ENCODE measurements around the gene RALGDS. TPM values are rescaled to one million over a fixed set of nuclear protein-coding genes. Genes with fewer than 3 reads are reported as not detected.

The RALGDS gene
- total RNA-seq, 3 donors from 2014 or later: 38.3 to 59.4 (median 44.2) TPM

DNA sequence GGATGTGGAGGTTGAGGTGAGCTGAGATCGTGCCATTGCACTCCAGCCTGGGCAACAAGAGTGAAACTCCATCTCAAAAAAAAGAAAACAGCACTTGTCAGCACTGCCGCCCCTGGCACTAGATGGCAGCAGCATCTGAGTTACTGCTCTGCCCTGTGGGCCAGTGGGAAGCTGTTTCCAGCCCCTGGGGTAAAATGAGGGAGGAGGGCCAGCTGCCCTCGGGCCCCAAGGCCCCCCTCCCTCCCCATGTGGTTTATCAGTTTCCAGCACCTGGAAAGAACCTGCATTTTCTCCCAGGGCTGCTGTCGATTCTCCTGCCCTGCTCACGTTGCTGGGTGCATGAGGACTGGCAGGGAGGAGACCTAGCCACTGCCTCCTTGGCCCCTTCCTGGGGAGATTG, 72.4 kb downstream of the RALGDS start:
- H3K4me1 ChIP-seq (ENCODE audit: low read depth): peaks cover 12% of the 10 kb centered on the region
- ATAC-seq: peak; percentile 39
- H3K36me3 ChIP-seq (ENCODE audit: low read depth): peaks cover 9% of the 10 kb centered on the region
- no peaks in the 10 kb centered on the region for H3K9me3 ChIP-seq
- no peak for TF ChIP-seq CTCF (IDR thresholded peaks at IDR 0.05)
- H3K4me3 ChIP-seq: no peak overlapping the region
- intact Hi-C loops (cut with DNase I, micrococcal nuclease): no loop called here
- DNase-seq: peak in 2 of 3 donors; percentile 36 to 58

Small RNA genes within 50 kb of the gene (microRNA-seq; reads per million reads assigned to microRNA genes)
- gene MIR6877: 2.3 reads per million, percentile 5 among the genes with 10 or more reads in this experiment

Other genes with a start within 250 kb of the RALGDS start
- 1 to 10 TPM in 1 of 3 donors, under 1 TPM in 1, not detected in 1; 0.96 to 2.0 TPM for gene AK8, start 243.0 kb downstream of the RALGDS start, total RNA-seq
- 1 to 10 TPM; 1.6 to 6.9 (median 2.5) TPM for gene SPACA9, start 242.3 kb downstream of the RALGDS start, total RNA-seq
- gene TSC1, start 176.6 kb downstream of the RALGDS start, total RNA-seq: 10 to 100 TPM; 34.6 to 53.4 (median 52.3) TPM
- gene GFI1B, start 142.5 kb downstream of the RALGDS start, total RNA-seq: 1 to 10 TPM; 1.4 to 2.6 (median 1.5) TPM
- gene GTF3C5, start 90.2 kb downstream of the RALGDS start, total RNA-seq: 10 to 100 TPM; 45.8 to 53.6 (median 52.2) TPM
- gene CEL, start 59.3 kb downstream of the RALGDS start, total RNA-seq: 1 to 10 TPM in 2 of 3 donors, under 1 TPM in 1; 0.87 to 1.6 (median 1.4) TPM
- gene GBGT1, start 42.7 kb upstream of the RALGDS start, total RNA-seq: 10 to 100 TPM in 1 of 3 donors, 1 to 10 TPM in 2; 4.3 to 14.0 (median 8.6) TPM
- gene OBP2B, start 88.0 kb upstream of the RALGDS start, total RNA-seq: not detected
- 100 to 1,000 TPM in 2 of 3 donors, 10 to 100 TPM in 1; 25.6 to 114 (median 102) TPM for gene ABO, start 154.0 kb upstream of the RALGDS start, total RNA-seq
- 10 to 100 TPM; 23.7 to 24.7 (median 24.0) TPM for gene SURF6, start 214.9 kb upstream of the RALGDS start, total RNA-seq
- gene MED22, start 226.9 kb upstream of the RALGDS start, total RNA-seq: 10 to 100 TPM; 19.8 to 33.6 (median 21.3) TPM
- 1,000 to 10,000 TPM; 1,420 to 1,482 (median 1,457) TPM for gene RPL7A, start 227.0 kb upstream of the RALGDS start, total RNA-seq
- 10 to 100 TPM; 45.4 to 63.0 (median 52.2) TPM for gene SURF1, start 235.2 kb upstream of the RALGDS start, total RNA-seq
- gene SURF2, start 235.3 kb upstream of the RALGDS start, total RNA-seq: 10 to 100 TPM in 2 of 3 donors, 1 to 10 TPM in 1; 8.7 to 15.0 (median 11.4) TPM